HuH-7 (cell line): ENCODE data around the gene OR2D3.
"Not testable (repeated sequence)": the region's sequence is repeated elsewhere in the genome, so short reads cannot be mapped to it uniquely, and the experiment has no call there.

Experiments used
- DNase-seq: peaks from one replicate; pipeline ENCODE4 v3.0.0; 2011; ENCODE audit warnings: low spot score

Gene OR2D3

GRCh38 chr11:6928916-6929315 lies 8.1 kb downstream of the OR2D3 start:
- DNase-seq: no peak

- no peak for DNase-seq
Measured at GRCh38 chr11:6931146-6931713, 10.4 kb downstream of the OR2D3 start.

GRCh38 chr11:6932145-6932544 lies 11.3 kb downstream of the OR2D3 start:
- no peak for DNase-seq

- no peak for DNase-seq
Measured at GRCh38 chr11:6941970-6942369, 21.2 kb downstream of the OR2D3 start.

- no peak for DNase-seq
Measured at GRCh38 chr11:6943131-6943530, 22.3 kb downstream of the OR2D3 start.

GRCh38 chr11:6954248-6954647 lies 33.4 kb downstream of the OR2D3 start:
- not testable (repeated sequence) for DNase-seq

- no peak for DNase-seq
Measured at GRCh38 chr11:6962141-6962540, 41.3 kb downstream of the OR2D3 start.

- DNase-seq: no peak
Measured at GRCh38 chr11:6962673-6963072, 41.9 kb downstream of the OR2D3 start.

- DNase-seq: no peak
Measured at GRCh38 chr11:6968816-6969215, 48.0 kb downstream of the OR2D3 start.

- DNase-seq: not testable (repeated sequence)
Measured at GRCh38 chr11:6969854-6970253, 49.1 kb downstream of the OR2D3 start.
